ENCODE results near the gene UBE2B.
"Not testable (repeated sequence)": the region's sequence is repeated elsewhere in the genome, so short reads cannot be mapped to it uniquely, and the experiment has no call there.

The UBE2B gene

GRCh38 chr5:134418958-134419357 lies 47.6 kb downstream of the UBE2B start:
- Histone ChIP-seq H3K27me3 (no peaks in the 10 kb centered on the region), H3K4me1 (no peaks in the 10 kb centered on the region), H3K9me3 (no peaks in the 10 kb centered on the region), H3K36me3 (no peaks in the 10 kb centered on the region), H3K4me3 (ENCODE audit: low read depth, low read length) (no peak overlapping the region)
- no peak for DNase-seq
- TF ChIP-seq CTCF (IDR thresholded peaks at IDR 0.05; ENCODE audit: low read depth, low read length): no peak

- H3K36me3 ChIP-seq: no peaks in the 10 kb centered on the region
- no peaks in the 10 kb centered on the region for H3K9me3 ChIP-seq
- H3K27me3 ChIP-seq: no peaks in the 10 kb centered on the region
- no peak for DNase-seq
- no peak overlapping the region for H3K4me3 ChIP-seq (ENCODE audit: low read depth, low read length)
- no peaks in the 10 kb centered on the region for H3K4me1 ChIP-seq
- no peak for TF ChIP-seq CTCF (IDR thresholded peaks at IDR 0.05; ENCODE audit: low read depth, low read length)
Measured at GRCh38 chr5:134420343-134420742, 49.0 kb downstream of the UBE2B start.

- not testable (repeated sequence) for DNase-seq; H3K4me3 ChIP-seq (ENCODE audit: low read depth, low read length); H3K36me3 ChIP-seq; H3K9me3 ChIP-seq; H3K27me3 ChIP-seq; H3K4me1 ChIP-seq
Measured at GRCh38 chr5:134421038-134421437, 49.7 kb downstream of the UBE2B start.

- Histone ChIP-seq H3K4me3 (ENCODE audit: low read depth, low read length) (no peak overlapping the region), H3K9me3 (no peaks in the 10 kb centered on the region), H3K27me3 (no peaks in the 10 kb centered on the region), H3K4me1 (no peaks in the 10 kb centered on the region), H3K36me3 (no peaks in the 10 kb centered on the region)
- DNase-seq: no peak
- TF ChIP-seq CTCF (IDR thresholded peaks at IDR 0.05; ENCODE audit: low read depth, low read length): no peak
Measured at GRCh38 chr5:134422791-134423365, 51.5 kb downstream of the UBE2B start.

- no peak overlapping the region for H3K4me3 ChIP-seq (ENCODE audit: low read depth, low read length)
- TF ChIP-seq CTCF (IDR thresholded peaks at IDR 0.05; ENCODE audit: low read depth, low read length): no peak
Measured at GRCh38 chr5:134423376-134423775, 52.0 kb downstream of the UBE2B start.

GRCh38 chr5:134426361-134426760 lies 55.0 kb downstream of the UBE2B start:
- no peak for TF ChIP-seq CTCF (IDR thresholded peaks at IDR 0.05; ENCODE audit: low read depth, low read length)
- 0 out of 2 replicates have a peak, but pooled peaks cover 3% of the 10 kb centered on the region for H3K4me1 ChIP-seq
- no peak for DNase-seq
- no peaks in the 10 kb centered on the region for H3K27me3 ChIP-seq
- H3K9me3 ChIP-seq: no peaks in the 10 kb centered on the region
- no peaks in the 10 kb centered on the region for H3K36me3 ChIP-seq
- H3K4me3 ChIP-seq (ENCODE audit: low read depth, low read length): no peak overlapping the region

More at GRCh38 chr5:134423376-134423775, 52.0 kb downstream of the UBE2B start:
- Histone ChIP-seq H3K9me3 (no peaks in the 10 kb centered on the region), H3K27me3 (no peaks in the 10 kb centered on the region), H3K4me1 (no peaks in the 10 kb centered on the region), H3K36me3 (no peaks in the 10 kb centered on the region)
- DNase-seq: no peak

Data from BE2C (cell line).